ENCODE measurements around the gene MYL3. TPM values are rescaled to one million over a fixed set of nuclear protein-coding genes. Genes with fewer than 3 reads are reported as not detected.

MYL3 gene
- polyA plus RNA-seq, 1 donor (not counting 4 experiments of a cell fraction or from before 2014, with no cell fraction given): not detected

- Histone ChIP-seq H3K4me1 (ENCODE audit: control insufficient read depth, extremely low read depth, insufficient read depth, low read length) (no peaks in the 10 kb centered on the region), H3K79me2 (ENCODE audit: control insufficient read depth, insufficient read depth, low read length) (no peaks in the 10 kb centered on the region), H3K36me3 (ENCODE audit: control insufficient read depth in 2 of 2, extremely low read depth in 1 of 2, insufficient read depth in 2 of 2, low read length in 2 of 2) (no peaks in the 10 kb centered on the region), H4K20me1 (ENCODE audit: control insufficient read depth, extremely low read depth, insufficient read depth, low read length) (no peaks in the 10 kb centered on the region), H3K27me3 (ENCODE audit: control insufficient read depth, extremely low read depth, insufficient read depth, low read length) (no peaks in the 10 kb centered on the region), H2AFZ (ENCODE audit: control insufficient read depth, low read length) (no peak overlapping the region), H3K27ac (ENCODE audit: control insufficient read depth, insufficient read depth, low read length) (no peak overlapping the region), H3K9me3 (ENCODE audit: control insufficient read depth, low read depth, low read length) (no peaks in the 10 kb centered on the region), H3K9ac (ENCODE audit: control insufficient read depth, extremely low read depth, insufficient read depth, low read length) (no peak overlapping the region), H3K9me1 (ENCODE audit: control insufficient read depth, extremely low read depth, insufficient read depth, low read length) (no peaks in the 10 kb centered on the region), H3K4me2 (ENCODE audit: control insufficient read depth, extremely low read depth, insufficient read depth, low read depth, low read length) (no peak overlapping the region), H3K4me3 (ENCODE audit: control insufficient read depth in 2 of 3, extremely low read depth in 1 of 3, insufficient read depth in 2 of 3, low read depth in 1 of 3, low read length in 3 of 3) (no peak overlapping the region)
- TF ChIP-seq, protein P1, sequence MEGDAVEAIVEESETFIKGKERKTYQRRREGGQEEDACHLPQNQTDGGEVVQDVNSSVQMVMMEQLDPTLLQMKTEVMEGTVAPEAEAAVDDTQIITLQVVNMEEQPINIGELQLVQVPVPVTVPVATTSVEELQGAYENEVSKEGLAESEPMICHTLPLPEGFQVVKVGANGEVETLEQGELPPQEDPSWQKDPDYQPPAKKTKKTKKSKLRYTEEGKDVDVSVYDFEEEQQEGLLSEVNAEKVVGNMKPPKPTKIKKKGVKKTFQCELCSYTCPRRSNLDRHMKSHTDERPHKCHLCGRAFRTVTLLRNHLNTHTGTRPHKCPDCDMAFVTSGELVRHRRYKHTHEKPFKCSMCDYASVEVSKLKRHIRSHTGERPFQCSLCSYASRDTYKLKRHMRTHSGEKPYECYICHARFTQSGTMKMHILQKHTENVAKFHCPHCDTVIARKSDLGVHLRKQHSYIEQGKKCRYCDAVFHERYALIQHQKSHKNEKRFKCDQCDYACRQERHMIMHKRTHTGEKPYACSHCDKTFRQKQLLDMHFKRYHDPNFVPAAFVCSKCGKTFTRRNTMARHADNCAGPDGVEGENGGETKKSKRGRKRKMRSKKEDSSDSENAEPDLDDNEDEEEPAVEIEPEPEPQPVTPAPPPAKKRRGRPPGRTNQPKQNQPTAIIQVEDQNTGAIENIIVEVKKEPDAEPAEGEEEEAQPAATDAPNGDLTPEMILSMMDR (optimal IDR thresholded peaks at IDR 0.05 in 1 of 3, IDR thresholded peaks at IDR 0.05 in 1 of 3, conservative IDR thresholded peaks at IDR 0.05 in 1 of 3; ENCODE audit: extremely low read depth in 1 of 3, insufficient read depth in 2 of 3, low read length in 3 of 3): no peak
- TF ChIP-seq EZH2 (IDR thresholded peaks at IDR 0.05; ENCODE audit: low read length): no peak
- DNase-seq (ENCODE audit: low read depth, low spot score) (no peak), FAIRE-seq (no peak)
- dilution Hi-C loops (cut with MboI; ENCODE audit: extremely low pct_ligation_motif_present, low sequenced_read_pairs): no loop called here
These were observed 32.4 kb downstream of the MYL3 start for GRCh38 chr3:46830801-46831200.

GRCh38 chr3:46829699-46830208 is 33.5 kb downstream of the MYL3 start:
- H3K27me3 ChIP-seq (ENCODE audit: control insufficient read depth, extremely low read depth, insufficient read depth, low read length): no peaks in the 10 kb centered on the region
- H3K4me1 ChIP-seq (ENCODE audit: control insufficient read depth, extremely low read depth, insufficient read depth, low read length): no peaks in the 10 kb centered on the region
- TF ChIP-seq, protein P1 (optimal IDR thresholded peaks at IDR 0.05 in 1 of 3, IDR thresholded peaks at IDR 0.05 in 1 of 3, conservative IDR thresholded peaks at IDR 0.05 in 1 of 3; ENCODE audit: extremely low read depth in 1 of 3, insufficient read depth in 2 of 3, low read length in 3 of 3): no peak
- TF ChIP-seq EZH2 (IDR thresholded peaks at IDR 0.05; ENCODE audit: low read length): no peak
- no peak for DNase-seq (ENCODE audit: low read depth, low spot score)
- H3K27ac ChIP-seq (ENCODE audit: control insufficient read depth, insufficient read depth, low read length): no peak overlapping the region
- no peak overlapping the region for H3K9ac ChIP-seq (ENCODE audit: control insufficient read depth, extremely low read depth, insufficient read depth, low read length)
- no peaks in the 10 kb centered on the region for H3K79me2 ChIP-seq (ENCODE audit: control insufficient read depth, insufficient read depth, low read length)
- dilution Hi-C loops (cut with MboI; ENCODE audit: extremely low pct_ligation_motif_present, low sequenced_read_pairs): no loop called here
- FAIRE-seq: no peak
- no peaks in the 10 kb centered on the region for H4K20me1 ChIP-seq (ENCODE audit: control insufficient read depth, extremely low read depth, insufficient read depth, low read length)
- no peaks in the 10 kb centered on the region for H3K36me3 ChIP-seq (ENCODE audit: control insufficient read depth in 2 of 2, extremely low read depth in 1 of 2, insufficient read depth in 2 of 2, low read length in 2 of 2)
- H3K4me2 ChIP-seq (ENCODE audit: control insufficient read depth, extremely low read depth, insufficient read depth, low read depth, low read length): no peak overlapping the region
- H3K4me3 ChIP-seq (ENCODE audit: control insufficient read depth in 2 of 3, extremely low read depth in 1 of 3, insufficient read depth in 2 of 3, low read depth in 1 of 3, low read length in 3 of 3): no peak overlapping the region
- no peak overlapping the region for H2AFZ ChIP-seq (ENCODE audit: control insufficient read depth, low read length)
- no peaks in the 10 kb centered on the region for H3K9me3 ChIP-seq (ENCODE audit: control insufficient read depth, low read depth, low read length)
- no peaks in the 10 kb centered on the region for H3K9me1 ChIP-seq (ENCODE audit: control insufficient read depth, extremely low read depth, insufficient read depth, low read length)
